ENCODE measurements around the gene SLC19A2.
"Not testable (repeated sequence)": the region's sequence is repeated elsewhere in the genome, so short reads cannot be mapped to it uniquely, and the experiment has no call there.

The SLC19A2 gene

DNA sequence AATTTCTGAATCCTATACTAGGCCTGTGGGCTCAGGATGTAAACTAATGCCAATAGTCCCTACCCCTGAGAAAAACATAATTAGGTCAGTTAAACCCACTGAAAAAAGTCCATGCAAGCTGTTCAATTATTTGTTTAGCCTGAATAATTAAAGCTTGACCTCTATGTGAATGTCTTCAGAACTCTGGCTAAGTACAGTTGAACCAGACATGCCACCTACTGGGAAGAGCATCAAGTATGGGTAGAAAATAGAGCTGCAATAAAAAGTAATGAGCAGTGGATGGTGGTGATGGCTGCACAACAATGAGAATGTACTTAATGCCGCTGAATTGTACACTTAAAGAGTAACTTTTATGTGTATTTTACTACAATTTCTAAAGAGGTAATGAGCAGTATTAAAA, 23.6 kb upstream of the SLC19A2 start:
- no peak for DNase-seq (ENCODE audit: low spot score)

DNA sequence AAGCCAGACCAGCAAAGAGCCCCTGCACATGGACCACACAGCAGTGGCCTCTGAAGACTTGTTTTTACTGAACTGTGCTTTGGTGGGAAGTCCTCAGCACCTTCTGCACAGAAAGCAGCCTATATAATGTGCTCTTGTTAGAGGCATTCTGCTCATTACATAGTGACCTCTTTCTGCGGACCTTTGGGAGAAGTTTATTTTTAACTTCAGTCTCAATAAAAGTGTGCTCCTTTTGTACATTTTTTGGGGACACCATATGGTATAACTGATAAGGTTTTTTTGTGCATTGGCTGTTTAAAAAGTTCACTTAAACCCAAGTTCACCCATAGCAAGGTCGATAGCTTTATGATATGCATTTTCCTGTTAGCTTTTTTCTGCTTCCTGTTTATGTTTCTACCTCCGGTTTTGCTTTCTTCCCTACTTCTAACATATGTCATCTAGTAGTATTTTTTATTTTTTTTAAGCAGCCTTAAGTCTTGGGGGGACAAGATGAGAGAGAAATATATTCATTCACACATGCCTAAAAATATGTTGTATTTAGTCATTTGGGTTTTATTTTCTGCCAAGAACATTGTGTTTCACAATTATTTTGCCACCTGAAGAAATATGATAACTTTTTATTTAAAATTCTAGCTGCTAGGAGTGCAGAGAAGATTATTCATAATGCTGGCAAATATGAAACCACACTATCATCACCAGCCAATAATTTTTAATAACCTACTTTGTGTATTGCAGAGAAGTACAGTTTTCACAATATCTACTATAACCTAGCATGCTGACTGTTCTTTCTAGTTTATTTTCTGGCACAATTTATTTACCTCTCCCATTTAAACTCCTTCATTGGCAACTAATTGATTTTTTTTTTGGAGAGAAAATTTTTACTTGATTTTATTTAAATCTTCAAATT, 22.9 kb upstream of the SLC19A2 start:
- no peak for DNase-seq (ENCODE audit: low spot score)

DNA sequence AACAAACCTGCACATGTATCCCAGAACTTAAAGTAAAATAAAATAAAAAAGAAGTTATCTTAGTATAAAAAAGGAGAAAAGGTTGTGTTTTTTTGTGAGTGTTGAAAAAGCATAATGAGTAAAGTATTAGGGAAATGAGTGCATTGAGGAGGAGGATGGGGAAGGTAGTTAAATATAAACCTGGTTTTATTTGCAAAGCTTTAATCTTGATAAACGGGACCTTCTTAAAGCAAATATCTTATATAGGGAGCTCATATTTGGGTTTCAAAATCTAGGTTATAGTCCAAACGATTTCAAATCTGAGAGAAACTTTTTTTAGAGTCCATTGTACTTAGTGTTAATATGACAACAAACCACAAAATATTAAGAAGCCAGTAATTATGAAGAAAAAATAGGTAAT, 21.7 kb upstream of the SLC19A2 start:
- DNase-seq (ENCODE audit: low spot score): no peak

- not testable (repeated sequence) for DNase-seq (ENCODE audit: low spot score)
Measured at GRCh38 chr1:169503601-169504000, 17.9 kb upstream of the SLC19A2 start.

DNA sequence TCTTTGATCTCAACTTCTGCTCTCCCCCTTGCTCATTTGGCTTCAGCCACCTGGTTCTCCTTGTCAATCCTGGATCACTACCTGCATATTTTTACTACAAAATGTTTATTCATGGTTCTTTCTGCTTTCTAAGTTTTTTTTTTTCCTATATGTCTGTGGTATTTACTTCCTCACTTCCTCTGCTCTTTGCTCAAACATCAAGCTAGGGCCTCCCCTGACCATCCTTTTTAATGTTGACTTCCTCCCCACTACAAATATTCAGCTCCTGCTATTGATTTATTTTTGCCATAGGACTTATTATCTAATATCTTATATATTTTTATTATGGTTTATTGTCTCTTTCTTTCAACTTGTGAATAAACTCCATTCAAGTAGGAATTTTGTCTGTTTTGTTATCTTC, 14.1 kb upstream of the SLC19A2 start:
- no peak for DNase-seq (ENCODE audit: low spot score)

GRCh38 chr1:169497317-169497716, 11.6 kb upstream of the SLC19A2 start:
- no peak for DNase-seq (ENCODE audit: low spot score)

DNA sequence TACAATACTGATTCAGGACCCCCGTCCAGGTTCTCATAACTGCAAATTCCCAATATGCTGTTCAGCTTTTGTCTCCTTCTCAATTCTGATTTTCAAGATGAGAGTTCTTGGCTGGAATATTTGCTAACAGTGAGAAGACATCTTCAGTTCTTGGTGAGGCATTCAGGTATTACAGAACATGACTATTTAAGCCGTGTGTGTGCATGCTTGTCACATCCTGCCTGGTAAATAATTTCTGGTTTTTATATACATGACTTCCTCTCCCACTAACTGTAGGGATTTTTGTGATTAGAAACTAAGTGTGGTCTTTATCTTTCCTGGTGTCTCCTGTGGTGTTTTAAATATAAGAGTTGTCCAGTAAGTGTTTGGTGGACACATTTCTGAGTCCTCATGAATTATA, 10.2 kb upstream of the SLC19A2 start:
- no peak for DNase-seq (ENCODE audit: low spot score)

DNA sequence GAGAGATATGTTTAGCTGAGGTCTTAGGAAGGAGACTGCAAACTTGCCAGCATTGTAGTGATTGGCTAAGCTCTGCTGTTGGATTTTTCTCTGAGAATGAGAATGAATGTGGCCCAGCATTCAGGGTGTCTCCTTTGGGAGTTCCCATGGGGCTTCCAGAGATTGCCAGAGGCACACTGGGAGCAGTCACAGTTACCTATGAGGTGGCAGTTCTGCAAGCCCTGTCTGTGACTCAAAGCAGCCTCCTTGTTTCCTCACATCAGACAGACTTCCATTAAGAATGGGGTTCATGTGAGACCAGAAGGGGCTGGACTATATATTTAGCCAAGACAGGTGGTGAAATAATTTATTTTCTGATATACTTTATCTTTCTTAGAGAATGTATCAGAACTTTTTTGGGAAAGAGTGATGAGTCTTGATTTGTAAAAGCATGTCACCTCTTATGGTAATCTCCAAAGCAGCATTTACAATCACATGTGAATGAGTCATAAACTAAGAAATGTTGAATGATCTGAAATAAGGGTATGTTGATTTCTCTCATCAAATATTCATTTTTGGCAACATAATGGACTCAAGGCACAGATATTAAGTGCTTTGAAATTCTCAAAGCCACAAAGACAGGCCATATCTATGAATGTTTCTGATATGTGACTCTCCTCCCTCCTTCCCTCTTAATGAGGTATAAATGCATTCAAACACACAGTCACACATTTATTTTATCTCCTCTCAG, 9.5 kb upstream of the SLC19A2 start:
- no peak for DNase-seq (ENCODE audit: low spot score)

- no peak for DNase-seq (ENCODE audit: low spot score)
Measured at GRCh38 chr1:169494343-169494742, 8.6 kb upstream of the SLC19A2 start.

DNA sequence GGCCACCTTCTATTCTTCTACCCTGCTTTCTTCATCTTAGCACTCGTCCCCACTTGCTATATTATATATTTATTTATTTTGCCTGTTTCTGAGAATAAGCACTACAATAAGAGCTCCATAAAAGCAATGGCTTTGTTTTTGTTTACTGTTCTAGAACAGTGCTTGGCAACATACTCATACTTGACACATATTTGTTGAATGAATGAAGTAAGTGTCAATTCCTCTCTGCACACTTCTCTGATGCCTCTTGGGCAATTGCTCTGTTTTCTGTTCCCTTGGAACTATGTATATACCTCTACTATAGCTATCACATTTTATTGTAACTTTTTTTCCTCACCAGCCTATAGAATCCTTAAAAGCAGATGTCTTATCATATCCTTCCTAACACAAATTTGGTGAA, 7.5 kb upstream of the SLC19A2 start:
- no peak for DNase-seq (ENCODE audit: low spot score)

GRCh38 chr1:169491845-169492281, 6.1 kb upstream of the SLC19A2 start:
- DNase-seq (ENCODE audit: low spot score): no peak

DNA sequence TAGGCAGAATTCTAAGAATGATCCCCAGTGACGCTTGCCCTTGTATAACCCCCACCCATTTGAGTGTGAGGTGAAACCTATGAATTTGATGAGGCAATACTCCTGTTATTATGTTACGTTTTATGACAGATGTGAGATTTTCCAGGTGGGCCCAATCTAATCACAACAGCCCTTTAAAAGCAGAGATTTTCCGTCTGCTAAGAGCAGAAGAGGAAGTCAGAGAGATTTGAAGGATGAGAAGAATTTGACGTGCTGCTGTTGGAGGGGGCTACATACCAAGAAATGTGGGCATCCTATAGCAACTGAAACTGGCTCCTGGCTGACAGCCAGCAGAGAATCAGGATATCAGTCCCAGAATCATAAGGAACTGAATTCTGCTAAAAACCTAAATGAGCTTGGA, 2.4 kb upstream of the SLC19A2 start:
- DNase-seq (ENCODE audit: low spot score): no peak

- DNase-seq (ENCODE audit: low spot score): no peak
Measured at GRCh38 chr1:169487561-169487960, 1.8 kb upstream of the SLC19A2 start.

DNA sequence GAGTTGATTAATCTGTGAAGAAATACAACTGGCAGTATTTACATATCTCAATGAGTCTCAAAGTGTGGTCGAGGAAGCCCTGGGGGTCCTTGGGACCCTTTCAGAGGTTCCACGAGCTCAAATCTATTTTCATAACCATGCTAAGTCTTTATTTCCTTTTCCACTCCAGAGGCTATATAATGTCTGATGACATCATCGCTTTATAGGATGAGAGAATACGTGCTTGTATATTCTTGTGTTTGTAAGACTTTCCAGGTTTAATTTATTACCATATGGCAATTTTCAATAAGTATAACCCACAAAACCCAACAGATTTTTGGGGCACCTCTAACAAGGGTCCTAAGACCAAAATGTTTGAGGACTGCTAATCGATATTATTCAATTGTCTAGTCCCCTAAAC, 1.4 kb upstream of the SLC19A2 start:
- no peak for DNase-seq (ENCODE audit: low spot score)

DNA sequence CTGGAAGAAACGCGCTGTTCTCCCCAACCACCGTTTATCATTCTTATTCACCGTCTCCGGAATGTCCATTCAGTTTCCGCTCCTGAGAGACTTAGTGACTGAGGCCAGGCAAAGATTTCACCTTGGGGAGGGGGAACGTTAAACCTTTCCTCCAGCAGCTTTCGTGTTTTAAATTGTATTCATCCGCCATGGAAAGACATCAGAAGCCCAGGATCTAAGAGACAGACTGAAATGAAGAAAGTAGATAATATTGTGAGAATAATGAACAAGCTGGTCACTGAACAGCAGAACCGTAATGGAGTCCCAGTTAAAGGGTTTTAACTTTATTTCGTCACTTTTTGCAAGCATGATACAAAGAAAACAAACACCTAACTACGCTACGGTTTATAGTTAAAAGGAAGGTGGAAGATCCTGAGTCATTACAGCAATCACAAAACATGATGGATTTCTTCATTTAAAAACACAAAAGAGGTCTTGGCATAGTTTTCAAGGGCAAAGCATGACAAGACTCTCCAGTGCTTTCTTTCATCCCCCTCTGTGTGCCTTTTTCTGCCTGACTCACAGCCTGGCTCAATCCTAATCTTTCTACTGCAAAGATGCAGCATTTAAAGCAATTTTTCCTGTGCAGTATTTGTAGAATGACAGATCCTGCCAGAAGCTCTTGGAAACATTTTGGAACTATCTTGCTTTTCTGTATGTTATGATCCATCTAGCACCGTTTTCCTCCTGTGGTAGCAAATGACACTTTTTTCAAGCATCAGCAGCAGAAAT, 722 bp upstream of the SLC19A2 start:
- DNase-seq (ENCODE audit: low spot score): peak; percentile 16

- DNase-seq (ENCODE audit: low spot score): peak; percentile 64
Measured at GRCh38 chr1:169484683-169485430, 887 bp downstream of the SLC19A2 start.

- DNase-seq (ENCODE audit: low spot score): no peak
Measured at GRCh38 chr1:169484101-169484500, 1.6 kb downstream of the SLC19A2 start.

GRCh38 chr1:169483500-169483966, 2.2 kb downstream of the SLC19A2 start:
- peak; percentile 45 for DNase-seq (ENCODE audit: low spot score)

DNA sequence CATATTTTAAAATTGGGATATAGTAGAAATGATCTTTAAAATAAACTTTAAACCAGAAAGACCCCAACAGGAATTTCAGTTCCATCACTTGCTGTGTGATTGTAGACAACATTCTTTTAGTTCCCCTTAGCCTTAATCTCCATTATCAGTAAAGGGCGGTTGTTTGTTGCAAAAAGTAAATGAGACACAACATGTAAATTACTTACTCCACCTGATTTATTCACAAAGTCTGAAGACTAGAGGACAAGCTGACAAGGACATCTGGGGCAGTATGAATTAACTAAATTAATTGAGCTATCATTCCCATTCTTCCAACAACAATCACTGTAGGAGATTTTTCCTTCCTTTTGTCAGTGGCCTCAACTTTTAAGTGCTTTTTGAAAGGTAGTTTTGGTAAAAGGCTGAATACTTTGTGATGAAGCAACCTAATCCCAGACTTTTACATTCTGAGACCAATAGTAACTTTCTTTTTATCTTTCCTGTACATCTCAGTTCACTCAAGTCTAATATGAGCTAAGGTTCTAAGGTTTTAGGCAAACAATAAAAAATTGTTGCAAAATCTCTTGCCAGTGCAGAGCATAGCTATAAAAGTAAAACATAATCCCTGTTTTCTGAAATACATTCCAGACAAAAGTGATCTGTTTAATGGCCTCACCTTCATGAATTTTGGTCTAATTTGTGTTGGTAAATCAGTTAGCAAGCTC, 6.2 kb downstream of the SLC19A2 start:
- no peak for DNase-seq (ENCODE audit: low spot score)

DNA sequence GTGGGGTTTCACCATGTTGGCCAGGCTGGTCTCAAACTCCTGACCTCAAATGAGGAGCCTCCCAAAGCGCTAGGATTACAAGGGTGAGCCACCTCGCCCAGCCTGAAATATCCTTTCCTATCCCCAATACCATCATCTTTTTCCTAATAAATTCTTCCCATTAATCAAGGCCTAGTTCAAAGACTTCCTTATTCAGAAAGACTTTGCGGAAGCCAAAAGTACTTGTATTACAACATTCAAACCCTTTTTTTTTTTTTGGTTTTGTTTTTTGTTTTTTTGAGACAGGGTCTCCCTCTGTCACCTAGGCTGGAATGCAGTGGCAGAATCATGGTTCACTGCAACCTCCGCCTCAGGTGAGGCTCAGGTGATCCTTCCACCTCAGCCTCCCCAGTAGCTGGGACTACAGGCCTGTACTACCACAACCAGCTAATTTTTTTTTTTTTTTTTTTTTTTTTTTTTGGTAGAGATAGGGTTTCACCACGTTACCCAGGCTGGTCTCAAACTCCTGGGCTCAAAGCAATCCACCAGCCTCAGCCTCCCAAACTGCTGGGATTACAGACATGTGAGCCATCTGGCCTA, 7.6 kb downstream of the SLC19A2 start:
- DNase-seq (ENCODE audit: low spot score): no peak
